ENCODE measurements around the gene TIGD2.

The TIGD2 gene

GRCh38 chr4:89110541-89110985 lies 770 bp upstream of the TIGD2 start:
- TF ChIP-seq MYC (IDR thresholded peaks at IDR 0.05; ENCODE audit: low read depth, low read length) = no peak
- no peak for TF ChIP-seq POLR2A (IDR thresholded peaks at IDR 0.05; ENCODE audit: extremely low read depth, insufficient read length)
- TF ChIP-seq CTCF (IDR thresholded peaks at IDR 0.05; ENCODE audit: low read depth, low read length) = no peak
- TF ChIP-seq, protein P1, sequence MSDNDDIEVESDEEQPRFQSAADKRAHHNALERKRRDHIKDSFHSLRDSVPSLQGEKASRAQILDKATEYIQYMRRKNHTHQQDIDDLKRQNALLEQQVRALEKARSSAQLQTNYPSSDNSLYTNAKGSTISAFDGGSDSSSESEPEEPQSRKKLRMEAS (IDR thresholded peaks at IDR 0.05; ENCODE audit: low read depth, low read length) = no peak
- no peak overlapping the region for H3K4me3 ChIP-seq (ENCODE audit: low read depth, low read length)
- no peak for DNase-seq (ENCODE audit: low read depth)

GRCh38 chr4:89111833-89112563 lies 665 bp downstream of the TIGD2 start:
- DNase-seq (ENCODE audit: low read depth) = peak; percentile 38
- peak overlapping the region; percentile 71 for H3K4me3 ChIP-seq (ENCODE audit: low read depth, low read length)
- TF ChIP-seq, protein P1 (IDR thresholded peaks at IDR 0.05; ENCODE audit: low read depth, low read length) = no peak
- TF ChIP-seq MYC (IDR thresholded peaks at IDR 0.05; ENCODE audit: low read depth, low read length) = no peak
- no peak for TF ChIP-seq CTCF (IDR thresholded peaks at IDR 0.05; ENCODE audit: low read depth, low read length)
- no peak for TF ChIP-seq POLR2A (IDR thresholded peaks at IDR 0.05; ENCODE audit: extremely low read depth, insufficient read length)

DNA sequence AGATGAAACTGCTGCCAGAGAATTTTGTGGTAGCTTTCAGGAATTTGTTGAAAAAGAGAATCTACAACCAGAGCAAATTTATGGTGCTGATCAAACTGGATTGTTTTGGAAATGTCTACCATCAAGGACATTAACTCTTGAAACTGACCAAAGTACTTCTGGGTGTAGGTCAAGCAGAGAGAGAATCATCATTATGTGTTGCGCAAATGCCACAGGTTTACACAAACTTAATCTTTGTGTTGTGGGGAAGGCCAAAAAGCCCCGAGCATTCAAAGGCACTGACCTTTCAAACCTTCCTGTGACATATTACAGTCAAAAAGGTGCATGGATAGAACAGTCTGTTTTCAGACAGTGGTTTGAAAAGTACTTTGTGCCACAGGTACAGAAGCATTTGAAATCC lies 2.1 kb downstream of the TIGD2 start:
- DNase-seq (ENCODE audit: low read depth) = no peak
- no peak for TF ChIP-seq MYC (IDR thresholded peaks at IDR 0.05; ENCODE audit: low read depth, low read length)
- TF ChIP-seq CTCF (IDR thresholded peaks at IDR 0.05; ENCODE audit: low read depth, low read length) = no peak
- no peak overlapping the region for H3K4me3 ChIP-seq (ENCODE audit: low read depth, low read length)

DNA sequence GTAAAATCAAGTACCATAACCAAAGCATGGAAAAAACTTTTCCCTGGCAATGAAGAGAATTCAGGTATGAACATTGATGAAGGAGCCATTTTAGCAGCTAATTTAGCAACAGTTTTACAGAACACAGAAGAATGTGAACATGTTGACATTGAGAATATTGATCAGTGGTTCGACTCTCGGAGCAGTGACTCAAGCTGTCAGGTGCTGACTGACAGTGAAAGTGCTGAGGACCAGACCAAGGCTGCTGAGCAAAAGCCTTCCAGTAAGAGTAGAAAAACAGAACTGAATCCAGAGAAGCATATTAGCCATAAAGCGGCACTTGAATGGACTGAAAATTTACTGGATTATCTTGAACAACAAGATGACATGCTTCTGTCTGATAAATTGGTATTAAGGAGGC lies 2.8 kb downstream of the TIGD2 start:
- H3K4me3 ChIP-seq (ENCODE audit: low read depth, low read length) = no peak overlapping the region
- no peak for DNase-seq (ENCODE audit: low read depth)
- TF ChIP-seq, protein P1 (IDR thresholded peaks at IDR 0.05; ENCODE audit: low read depth, low read length) = no peak
- TF ChIP-seq CTCF (IDR thresholded peaks at IDR 0.05; ENCODE audit: low read depth, low read length) (no peak), POLR2A (IDR thresholded peaks at IDR 0.05; ENCODE audit: extremely low read depth, insufficient read length) (no peak), MYC (IDR thresholded peaks at IDR 0.05; ENCODE audit: low read depth, low read length) (no peak)

GRCh38 chr4:89117115-89117514 lies 5.8 kb downstream of the TIGD2 start:
- no peak for TF ChIP-seq CTCF (IDR thresholded peaks at IDR 0.05; ENCODE audit: low read depth, low read length)
- TF ChIP-seq, protein P1 (IDR thresholded peaks at IDR 0.05; ENCODE audit: low read depth, low read length) = no peak
- no peak for TF ChIP-seq MYC (IDR thresholded peaks at IDR 0.05; ENCODE audit: low read depth, low read length)
- no peak for TF ChIP-seq POLR2A (IDR thresholded peaks at IDR 0.05; ENCODE audit: extremely low read depth, insufficient read length)
- H3K4me3 ChIP-seq (ENCODE audit: low read depth, low read length) = no peak overlapping the region
- DNase-seq (ENCODE audit: low read depth) = no peak
